CD4-positive, alpha-beta T cell treated with Interleukin-6 for 4 hours (primary cell): Measurements from ENCODE around the gene GNPTAB.

Experiments used
- DNase-seq: peaks from one replicate; pipeline ENCODE4 v3.0.0-alpha.2; 2020; ENCODE audit warnings: mixed read lengths

Gene GNPTAB

DNA sequence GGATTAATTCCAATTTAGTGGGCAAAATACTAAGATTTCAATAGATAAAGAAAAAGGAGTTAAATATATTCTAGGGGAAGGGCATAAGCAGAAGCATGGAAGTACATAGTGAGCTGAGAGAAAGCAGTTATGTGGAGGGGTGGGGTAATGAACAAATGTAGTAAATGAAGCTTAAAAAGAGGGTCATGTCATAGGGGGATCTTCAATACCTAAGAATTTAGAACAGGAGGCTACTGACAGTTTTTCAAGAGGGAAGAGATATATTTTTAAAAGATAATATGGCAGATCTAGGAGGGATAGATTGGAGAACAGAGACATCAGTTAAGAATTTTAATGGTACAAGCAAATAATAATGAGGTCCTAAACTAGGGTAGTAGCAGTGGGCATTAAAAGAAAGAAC is 100.9 kb downstream of the GNPTAB start:
- DNase-seq, result no peak

DNA sequence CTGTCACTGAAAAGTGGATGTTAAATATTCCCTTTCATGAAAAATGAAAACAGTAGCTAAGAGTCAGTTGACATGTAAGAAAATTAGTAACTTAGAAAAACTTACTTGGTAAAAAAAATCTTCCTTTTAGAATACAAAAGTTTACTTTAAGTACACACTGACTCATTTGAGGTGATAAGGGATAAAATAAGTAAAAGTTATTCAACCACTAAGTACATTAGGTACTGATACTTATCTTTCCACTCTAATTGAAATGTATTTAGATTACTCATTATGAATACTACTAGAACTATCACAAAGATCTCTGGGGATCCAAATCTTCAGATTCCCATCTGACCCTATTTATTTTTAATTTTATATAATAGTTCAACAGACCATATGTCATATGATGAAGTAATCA is 103.7 kb downstream of the GNPTAB start:
- DNase-seq, result no peak

DNA sequence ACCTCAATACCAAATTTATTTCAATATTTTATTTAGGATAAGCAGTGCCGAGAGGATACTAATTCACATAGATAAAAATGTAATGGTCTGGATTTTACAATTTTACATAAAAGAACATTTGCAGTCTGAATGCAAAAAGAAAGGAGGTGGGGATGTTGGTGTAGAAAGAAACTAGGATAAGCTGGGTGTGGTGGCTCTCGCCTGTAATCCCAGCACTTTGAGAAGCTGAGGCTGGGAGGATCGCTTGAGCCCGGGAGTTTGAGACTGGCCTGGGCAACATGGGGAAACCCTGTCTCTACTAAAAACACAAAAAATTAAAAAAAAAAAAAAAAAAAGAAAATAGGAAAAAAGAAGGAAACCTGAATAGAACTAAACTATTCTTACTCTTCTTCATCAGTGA is 108.4 kb downstream of the GNPTAB start:
- DNase-seq, result no peak

DNA sequence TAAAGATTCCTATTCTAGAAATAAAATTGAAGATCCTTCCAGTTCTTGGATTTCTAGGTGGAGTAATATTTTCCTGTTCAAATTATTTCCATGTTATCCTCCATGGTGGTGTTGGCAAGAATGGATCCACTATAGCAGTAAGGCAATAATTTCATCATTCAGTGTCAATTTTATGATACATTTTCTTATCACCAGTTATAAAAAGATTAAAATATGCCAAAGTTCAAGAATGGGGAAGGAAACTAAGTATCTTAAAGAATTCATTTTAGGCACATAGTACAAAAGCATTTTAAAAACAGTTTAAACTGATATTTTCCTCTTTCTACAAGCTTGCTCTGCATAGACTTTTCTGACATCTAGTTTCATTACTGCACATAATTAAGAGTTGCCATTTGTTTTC is 110.6 kb downstream of the GNPTAB start:
- no peak for DNase-seq

DNA sequence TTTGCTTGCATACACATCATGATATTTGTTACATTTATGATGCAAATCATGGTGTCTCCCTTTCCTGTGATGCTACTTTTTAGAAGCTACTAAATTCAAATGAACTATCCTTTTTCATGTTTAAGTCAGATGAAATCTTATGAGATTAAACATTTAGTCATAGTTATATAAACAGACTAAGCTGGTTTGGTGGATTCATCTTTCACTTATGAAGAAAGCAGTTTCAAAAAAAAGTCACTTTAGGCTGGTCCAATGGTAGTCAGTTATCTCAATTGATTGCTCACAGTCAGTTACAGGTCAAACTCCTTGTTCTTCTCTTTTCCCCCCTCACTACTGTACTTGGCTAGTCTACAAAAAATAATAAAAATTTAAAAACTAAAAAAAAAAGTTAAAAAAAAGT is 111.2 kb downstream of the GNPTAB start:
- no peak for DNase-seq

DNA sequence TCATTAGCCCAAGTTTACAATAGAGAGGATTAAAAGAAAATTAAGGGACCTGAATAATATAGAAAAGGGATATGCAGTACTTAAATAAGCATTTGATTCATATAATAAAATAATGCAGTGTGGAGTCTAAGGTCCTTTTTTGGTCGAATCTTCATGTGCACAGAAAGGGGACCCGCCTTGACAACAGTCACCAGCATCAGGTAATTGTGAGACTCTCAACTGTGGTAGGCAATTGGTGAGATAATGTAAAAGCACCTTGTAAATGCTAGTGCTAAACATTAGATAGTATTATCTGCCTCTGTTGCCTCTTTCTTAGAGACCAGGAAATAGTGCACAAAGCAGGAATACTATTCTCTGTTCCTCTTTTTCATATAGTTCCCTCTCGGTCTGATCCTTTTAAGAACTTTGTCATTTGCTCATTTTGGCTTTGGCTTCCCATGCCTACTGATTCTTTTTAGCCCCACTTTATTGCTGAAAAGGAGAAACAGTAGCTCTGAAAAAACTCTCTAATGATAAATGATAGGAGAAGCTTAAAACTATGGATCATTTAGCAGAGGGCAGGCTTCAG is 115.8 kb downstream of the GNPTAB start:
- DNase-seq, result no peak

DNA sequence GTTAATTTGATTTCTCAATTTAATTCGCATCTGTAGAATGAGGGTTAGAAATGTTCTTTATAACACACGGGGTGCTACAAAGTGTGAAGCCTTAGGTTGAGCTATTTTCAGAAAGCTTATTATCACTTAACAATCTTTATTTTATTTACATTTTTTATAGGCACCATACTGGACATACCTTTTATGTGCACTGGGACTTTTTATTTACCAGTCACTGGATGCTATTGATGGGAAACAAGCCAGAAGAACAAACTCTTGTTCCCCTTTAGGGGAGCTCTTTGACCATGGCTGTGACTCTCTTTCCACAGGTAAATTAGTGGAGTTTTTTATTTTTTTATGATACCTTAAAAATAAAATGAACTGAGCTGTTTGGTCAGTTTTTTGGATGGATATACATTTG is 116.8 kb downstream of the GNPTAB start:
- no peak for DNase-seq

DNA sequence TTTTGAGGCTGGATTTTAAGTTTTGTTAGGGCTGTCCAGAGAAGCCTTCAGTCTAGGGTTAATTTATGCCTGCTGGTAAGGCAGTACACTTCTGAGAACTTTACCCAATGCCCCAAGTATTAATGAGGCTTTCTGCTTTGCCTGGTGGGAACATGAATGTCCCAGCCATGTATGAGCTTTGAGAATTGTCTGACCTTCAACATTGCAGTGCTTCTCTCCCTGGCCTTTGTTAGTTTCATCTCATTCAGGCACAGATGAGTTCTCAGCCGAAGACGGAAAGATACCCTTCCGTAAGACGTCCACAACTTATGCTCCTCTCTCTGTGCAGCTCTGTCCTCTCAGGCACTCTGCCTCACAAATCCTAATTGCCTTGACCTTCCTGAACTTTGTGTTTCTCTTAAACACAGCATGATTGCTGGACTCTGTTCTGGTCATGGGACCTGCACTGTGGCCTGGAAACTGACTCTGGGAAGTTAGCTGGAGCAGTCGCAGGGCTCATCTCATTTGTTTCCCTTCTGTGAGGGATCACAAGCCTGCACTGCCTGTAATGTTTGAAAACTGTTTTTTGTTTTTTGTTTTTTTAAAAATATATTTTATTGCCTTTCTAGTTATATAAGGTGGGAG is 117.6 kb downstream of the GNPTAB start:
- no peak for DNase-seq

DNA sequence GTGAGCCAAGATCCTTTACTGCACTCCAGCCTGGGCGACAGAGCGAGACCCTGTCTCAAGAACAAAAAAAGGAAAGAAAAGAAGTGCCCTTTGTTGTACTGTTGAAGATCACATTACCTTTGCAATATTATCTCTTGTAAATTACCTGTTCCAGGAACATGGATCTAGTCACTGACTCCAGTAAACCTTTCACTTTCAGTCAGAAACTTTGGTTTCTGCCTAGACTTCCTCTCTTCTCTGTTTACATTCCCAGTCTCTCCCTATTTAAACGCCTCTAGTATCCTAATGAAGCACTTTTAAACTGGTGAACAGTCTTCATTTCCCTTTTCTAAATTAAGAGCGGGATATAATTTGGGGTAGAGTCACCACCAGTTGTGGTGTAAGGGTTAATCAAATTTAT is 120.5 kb downstream of the GNPTAB start:
- DNase-seq, result no peak

DNA sequence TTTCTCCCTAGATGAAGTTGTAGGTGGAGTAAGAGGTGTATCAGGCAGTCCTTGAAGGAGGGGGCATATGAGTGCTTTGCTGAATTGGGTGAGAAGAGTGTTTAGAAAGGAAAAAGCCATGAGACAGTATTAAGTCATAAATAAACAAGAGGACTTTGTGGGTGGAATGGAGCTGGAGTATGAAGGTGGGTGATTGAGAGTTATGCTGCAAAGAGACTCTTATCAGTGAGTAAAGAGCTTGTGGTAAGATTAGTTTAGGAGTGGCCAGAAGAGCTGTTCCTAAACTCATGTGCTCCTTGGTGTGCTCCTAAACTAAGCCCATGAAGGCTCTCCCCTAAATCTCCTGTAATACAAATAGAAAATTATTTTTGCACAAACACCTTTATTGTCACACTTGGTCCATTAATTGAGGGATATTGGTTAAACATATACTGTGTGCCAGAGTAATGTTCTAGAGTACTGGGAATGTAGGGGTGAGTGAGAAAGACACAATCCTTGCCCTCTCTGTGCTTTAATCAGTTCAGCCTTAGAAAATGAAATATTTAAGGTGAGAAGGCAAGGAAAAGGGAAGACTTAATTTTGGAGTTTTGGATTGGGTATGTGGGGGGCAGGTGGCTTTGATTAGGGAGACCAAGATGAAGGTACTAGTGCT is 123.5 kb downstream of the GNPTAB start:
- DNase-seq, result no peak

DNA sequence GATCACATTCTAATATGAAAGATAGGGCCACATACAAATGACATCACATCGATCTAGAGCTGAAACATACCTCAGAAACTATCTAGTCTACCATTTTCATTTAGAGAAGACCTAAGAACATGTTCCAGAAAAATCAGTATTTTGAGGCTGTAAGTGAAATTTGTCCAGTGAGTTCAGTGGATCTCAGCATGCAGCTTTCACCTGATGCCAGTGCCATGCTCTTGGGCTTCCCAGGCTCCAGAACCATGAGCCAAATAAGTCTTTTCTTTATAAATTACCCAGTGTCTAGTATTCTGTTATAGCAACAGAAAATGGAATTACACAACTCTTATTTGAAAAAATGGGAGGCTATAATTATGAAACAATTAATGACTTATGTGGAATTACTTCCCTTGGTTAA is 124.4 kb downstream of the GNPTAB start:
- no peak for DNase-seq

DNA sequence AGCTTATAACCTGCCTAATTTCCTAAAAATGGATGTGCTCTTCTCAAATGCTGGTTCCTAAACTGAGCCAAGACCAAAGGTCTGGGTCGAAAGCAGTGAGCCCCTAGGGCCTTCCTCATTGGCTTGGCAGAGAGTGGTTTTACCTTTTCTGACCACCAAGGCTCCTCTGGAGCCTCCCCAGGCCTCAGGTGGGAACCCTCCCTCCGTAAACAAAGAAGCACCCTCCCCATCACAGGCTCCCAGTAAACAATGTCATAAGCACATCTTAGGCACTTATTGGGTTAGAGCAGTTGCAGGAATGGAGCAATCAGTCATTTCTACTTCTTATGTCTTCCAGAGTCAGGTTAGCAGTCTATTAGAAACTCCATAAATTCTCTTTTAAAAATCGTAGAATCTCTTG is 127.3 kb downstream of the GNPTAB start:
- DNase-seq, result no peak

DNA sequence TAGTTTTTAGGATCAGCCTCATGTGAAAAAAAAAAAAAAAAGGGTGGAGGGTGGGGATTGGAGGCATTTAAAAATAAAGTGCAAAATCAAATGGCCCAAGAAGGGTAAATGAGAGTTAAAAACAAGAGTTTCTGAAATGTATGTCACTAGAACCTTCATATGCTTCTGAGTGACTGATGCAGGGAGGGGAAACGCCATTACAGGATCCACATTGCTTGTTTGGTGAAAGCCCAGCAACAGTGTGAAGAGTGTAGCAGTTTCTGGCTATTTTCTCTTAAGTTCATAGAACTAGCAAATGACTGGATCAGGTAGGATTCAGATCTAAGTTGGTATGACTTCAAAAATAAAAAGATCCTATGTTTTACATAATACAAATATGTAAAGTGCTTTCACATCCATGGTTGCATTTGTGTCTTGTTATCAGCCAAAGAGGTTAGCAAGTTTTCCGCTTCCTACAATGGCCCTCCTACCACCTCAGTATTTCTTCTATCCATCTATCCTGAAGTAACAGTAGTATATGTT is 130.4 kb downstream of the GNPTAB start:
- DNase-seq, result no peak

DNA sequence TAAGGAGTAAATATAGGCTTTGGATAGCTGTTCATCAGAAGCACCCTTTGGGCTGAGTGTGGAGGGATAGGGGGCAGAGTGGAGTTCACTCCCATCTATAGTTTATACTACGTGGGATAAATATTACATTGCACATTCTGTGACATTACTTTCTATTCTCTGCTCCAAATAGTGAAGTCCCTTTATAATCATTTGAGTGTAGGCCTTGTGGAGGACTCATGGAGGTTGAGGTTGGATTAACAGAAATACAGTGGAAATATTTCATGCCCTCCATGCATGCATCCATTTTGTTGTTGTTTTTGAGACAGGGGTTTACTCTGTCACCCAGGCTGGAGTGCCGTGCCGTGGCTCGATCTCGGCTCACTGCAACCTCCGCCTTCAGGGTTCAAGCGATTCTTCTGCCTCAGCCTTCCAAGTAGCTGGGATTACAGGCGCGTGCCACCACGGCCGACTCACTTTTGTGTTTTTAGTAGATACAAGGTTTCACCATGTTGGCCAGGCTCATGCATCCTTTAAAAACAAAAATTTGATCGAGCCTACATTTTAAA is 131.9 kb downstream of the GNPTAB start:
- DNase-seq, result peak; percentile 4

DNA sequence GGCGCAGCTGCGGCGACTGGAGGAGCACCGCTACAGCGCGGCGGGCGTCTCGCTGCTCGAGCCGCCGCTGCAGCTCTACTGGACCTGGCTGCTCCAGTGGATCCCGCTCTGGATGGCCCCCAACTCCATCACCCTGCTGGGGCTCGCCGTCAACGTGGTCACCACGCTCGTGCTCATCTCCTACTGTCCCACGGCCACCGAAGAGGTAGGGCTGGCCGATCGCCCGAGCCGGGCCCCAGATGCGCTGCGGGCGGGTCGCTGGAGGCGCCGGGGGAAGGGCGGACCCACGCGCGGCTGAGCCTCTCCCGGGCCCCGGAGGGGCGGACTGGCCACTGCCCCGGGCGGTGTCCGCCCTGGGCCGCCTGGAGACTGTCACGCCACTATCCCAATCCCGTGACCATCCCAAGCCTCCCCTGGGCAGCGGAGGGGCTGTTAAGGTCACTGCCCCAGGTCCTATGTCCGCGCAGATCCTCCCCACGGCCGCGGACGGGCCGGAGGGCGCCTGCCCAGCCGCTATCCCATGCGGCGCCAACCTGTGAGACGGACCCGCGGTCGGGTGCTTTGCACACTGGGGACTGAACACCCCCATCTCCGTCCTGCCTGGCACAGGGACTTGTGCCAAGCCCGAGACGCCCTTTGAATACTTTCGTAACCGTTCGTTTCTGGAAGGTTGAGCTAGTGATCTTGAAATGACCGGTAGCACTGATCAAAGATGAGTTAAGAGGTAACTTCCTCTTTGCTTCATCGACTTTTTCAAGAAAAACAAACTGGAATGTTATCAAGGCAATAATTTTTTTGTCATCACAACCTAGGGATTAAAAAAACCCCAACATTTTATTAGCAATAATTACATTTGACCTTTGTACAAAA is 132.6 kb downstream of the GNPTAB start:
- peak; percentile 27 for DNase-seq

DNA sequence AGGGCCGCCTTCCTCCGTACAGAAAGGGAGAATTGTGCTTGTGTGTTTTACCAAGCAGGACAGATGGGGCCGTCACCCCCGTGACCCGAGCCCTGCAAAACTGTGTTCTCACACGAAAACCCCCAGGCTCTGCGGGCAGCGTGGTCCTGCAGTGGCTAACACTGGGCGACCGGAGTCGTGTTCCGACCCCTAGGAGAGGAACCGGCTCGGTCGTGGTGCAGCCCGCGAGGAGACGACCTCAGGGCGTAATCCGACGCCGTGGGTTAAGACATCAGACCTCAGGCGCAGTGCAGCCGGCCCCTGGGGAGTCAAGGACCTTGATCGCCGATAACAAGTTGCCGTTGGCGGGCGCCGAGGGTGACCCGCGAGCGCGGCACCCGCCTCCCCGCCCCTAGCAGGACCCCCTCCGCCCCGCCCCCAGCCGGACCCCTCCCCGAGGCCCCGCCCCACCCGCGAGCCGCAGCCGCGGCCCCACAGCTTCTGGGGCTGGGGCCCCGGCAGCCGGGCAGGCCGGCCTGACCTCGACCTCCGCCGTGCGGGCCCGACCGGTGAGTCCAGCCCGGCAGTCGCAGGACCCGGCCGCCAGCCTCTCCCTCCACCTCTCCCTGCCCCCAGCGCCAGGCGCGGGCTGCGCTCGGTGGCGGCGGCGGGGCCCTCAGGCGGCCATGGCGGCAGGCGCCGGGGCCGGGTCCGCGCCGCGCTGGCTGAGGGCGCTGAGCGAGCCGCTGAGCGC is 133.4 kb downstream of the GNPTAB start, which contains the start of gene CHPT1:
Gene CHPT1 (plus strand): TSS at position 444 of the 733 bp plus-strand sequence. CDS start 222 bp downstream, at position 666.
- DNase-seq, result peak; percentile 79

DNA sequence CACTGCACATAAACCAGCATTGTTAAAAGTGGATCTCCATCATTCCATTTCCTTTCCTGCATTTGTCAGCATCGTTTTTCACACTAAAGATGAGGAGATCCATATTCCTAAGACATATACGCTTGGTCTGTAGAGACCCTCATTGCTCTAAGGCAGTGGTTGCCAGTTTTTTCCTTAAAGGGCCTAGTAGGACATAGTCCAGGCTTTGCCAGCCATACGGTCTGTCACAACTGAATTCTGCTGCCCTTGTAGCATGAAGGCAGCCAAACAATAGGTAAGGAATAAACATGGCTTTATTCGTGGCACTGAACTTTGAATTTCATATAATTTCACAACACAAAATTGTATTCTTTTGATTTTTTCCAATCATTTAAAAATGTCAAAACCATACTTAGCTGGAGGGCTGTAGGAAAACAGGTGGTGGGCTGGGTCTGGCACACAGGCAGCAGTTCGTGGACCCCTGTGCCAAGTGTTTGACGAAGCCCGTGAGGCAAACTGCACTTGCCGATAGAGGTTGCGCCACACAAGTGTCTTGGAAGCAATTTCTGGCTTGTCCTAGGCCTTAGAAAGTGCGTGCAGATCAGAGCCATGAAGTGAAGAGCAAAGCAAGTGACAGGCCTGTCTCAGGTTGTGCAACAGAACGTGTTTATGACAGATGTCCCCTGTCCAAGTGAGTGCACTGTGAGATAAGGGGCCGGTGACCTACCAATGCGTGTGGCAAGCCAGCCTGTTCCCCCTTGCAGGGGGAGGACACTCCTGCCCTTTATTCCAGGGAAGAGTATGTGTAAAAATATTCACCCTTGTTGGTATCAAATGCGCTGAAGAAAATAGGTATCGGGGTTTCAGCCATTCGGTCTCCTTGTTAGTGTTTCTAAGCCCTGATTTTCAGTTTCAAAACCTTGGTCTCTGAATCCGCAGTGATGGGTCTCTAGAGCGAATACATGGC is 134.2 kb downstream of the GNPTAB start:
- no peak for DNase-seq

DNA sequence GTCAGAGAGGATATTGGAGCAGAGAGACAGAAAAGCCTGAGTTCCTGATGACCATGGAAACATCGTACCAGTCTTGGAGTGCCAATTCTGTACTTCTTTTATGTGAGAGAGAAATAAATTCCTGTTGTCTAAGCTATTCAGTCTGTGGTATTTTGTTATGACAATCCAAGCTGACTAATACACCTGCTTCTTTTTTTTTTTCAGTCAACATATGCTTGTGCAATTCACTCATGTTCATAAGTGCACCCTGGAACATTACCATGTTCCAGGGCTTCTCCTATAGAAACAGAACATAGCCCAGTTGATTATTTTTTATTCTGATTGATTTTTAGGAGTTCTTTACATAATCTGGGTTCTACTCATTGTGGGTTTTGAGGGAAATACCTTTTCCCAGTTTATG is 135.1 kb downstream of the GNPTAB start:
- no peak for DNase-seq
